ENCODE data around the gene RAB26. TPM values are rescaled to one million over a fixed set of nuclear protein-coding genes. Genes with fewer than 3 reads are reported as not detected.
"Not testable (repeated sequence)": the region's sequence is repeated elsewhere in the genome, so short reads cannot be mapped to it uniquely, and the experiment has no call there.

Gene RAB26
- total RNA-seq, 3 donors from 2014 or later = 3.5 to 3.9 TPM; not detected in 1

DNA sequence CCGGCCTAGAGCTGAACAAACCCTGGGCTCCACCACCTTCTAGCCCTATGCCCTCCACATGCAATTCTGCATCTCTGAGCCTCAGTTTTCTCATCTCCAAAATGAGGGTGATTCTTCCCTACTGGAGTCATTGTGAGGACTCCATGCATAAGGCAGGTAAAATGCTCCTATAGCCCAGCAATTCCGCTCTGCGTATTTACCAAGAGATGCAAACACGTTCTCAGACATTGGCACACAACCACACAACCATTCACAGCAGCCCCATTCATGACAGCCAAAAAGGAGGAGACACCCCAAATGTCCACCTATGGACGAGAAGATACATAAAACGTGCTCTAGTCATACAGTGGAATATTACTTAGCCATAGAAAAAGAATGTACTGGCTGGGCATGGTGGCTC, 51.9 kb downstream of the RAB26 start:
- TF ChIP-seq POLR2AphosphoS5 (IDR thresholded peaks at IDR 0.05) (no peak), POLR2A (IDR thresholded peaks at IDR 0.05) (no peak)
- TF ChIP-seq, protein P1, sequence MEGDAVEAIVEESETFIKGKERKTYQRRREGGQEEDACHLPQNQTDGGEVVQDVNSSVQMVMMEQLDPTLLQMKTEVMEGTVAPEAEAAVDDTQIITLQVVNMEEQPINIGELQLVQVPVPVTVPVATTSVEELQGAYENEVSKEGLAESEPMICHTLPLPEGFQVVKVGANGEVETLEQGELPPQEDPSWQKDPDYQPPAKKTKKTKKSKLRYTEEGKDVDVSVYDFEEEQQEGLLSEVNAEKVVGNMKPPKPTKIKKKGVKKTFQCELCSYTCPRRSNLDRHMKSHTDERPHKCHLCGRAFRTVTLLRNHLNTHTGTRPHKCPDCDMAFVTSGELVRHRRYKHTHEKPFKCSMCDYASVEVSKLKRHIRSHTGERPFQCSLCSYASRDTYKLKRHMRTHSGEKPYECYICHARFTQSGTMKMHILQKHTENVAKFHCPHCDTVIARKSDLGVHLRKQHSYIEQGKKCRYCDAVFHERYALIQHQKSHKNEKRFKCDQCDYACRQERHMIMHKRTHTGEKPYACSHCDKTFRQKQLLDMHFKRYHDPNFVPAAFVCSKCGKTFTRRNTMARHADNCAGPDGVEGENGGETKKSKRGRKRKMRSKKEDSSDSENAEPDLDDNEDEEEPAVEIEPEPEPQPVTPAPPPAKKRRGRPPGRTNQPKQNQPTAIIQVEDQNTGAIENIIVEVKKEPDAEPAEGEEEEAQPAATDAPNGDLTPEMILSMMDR (IDR thresholded peaks at IDR 0.05) = no peak

GRCh38 chr16:2203119-2203688, 54.8 kb downstream of the RAB26 start:
- H3K27me3 ChIP-seq; intact Hi-C loops (cut with DNase I; ENCODE audit: low total_unique reads); H3K27ac ChIP-seq; H3K4me3 ChIP-seq; H3K9me3 ChIP-seq; DNase-seq (ENCODE audit: low spot score in 2 of 2); H3K36me3 ChIP-seq: not testable (repeated sequence)
- peaks cover 8 to 10% of the 10 kb centered on the region in 2 donors for H3K4me1 ChIP-seq

More for the DNA sequence above, 51.9 kb downstream of the RAB26 start:
- Histone ChIP-seq H3K27ac (no peak overlapping the region), H3K27me3 (no peaks in the 10 kb centered on the region), H3K9me3 (no peaks in the 10 kb centered on the region), H3K4me1 (peaks cover 5 to 7% of the 10 kb centered on the region in 2 donors), H3K36me3 (no peaks in the 10 kb centered on the region), H3K4me3 (no peak overlapping the region)
- DNase-seq (ENCODE audit: low spot score in 2 of 2) = no peak
- intact Hi-C loops (cut with DNase I; ENCODE audit: low total_unique reads) = no loop called here

Other genes with a start within 250 kb of the RAB26 start
- not detected for gene HS3ST6, start 230.2 kb upstream of the RAB26 start, total RNA-seq
- 10 to 100 TPM; 12.1 to 17.4 (median 17.0) TPM for gene MSRB1, start 205.4 kb upstream of the RAB26 start, total RNA-seq
- not detected for gene RPL3L, start 193.9 kb upstream of the RAB26 start, total RNA-seq
- 100 to 1,000 TPM; 114 to 233 (median 144) TPM for gene NDUFB10, start 189.1 kb upstream of the RAB26 start, total RNA-seq
- 1,000 to 10,000 TPM; 1,340 to 2,607 (median 1,661) TPM for gene RPS2, start 183.8 kb upstream of the RAB26 start, total RNA-seq
- under 1 TPM in 1 of 3 donors, not detected in 2; 0.98 TPM for gene RNF151, start 181.8 kb upstream of the RAB26 start, total RNA-seq
- 10 to 100 TPM; 32.9 to 42.3 (median 33.1) TPM for gene TBL3, start 176.6 kb upstream of the RAB26 start, total RNA-seq
- gene NOXO1, start 167.2 kb upstream of the RAB26 start, total RNA-seq = under 1 TPM in 2 of 3 donors, not detected in 1; 0.88 to 0.98 TPM
- gene GFER, start 164.4 kb upstream of the RAB26 start, total RNA-seq = 10 to 100 TPM; 15.7 to 18.1 (median 17.9) TPM
- 1 to 10 TPM in 1 of 3 donors, under 1 TPM in 2; 0.44 to 2.0 (median 0.64) TPM for gene SYNGR3, start 158.7 kb upstream of the RAB26 start, total RNA-seq
- gene ZNF598, start 138.8 kb upstream of the RAB26 start, total RNA-seq = 10 to 100 TPM; 16.0 to 25.2 (median 22.2) TPM
- gene NPW, start 128.8 kb upstream of the RAB26 start, total RNA-seq = not detected
- gene NHERF2, start 121.7 kb upstream of the RAB26 start, total RNA-seq = 10 to 100 TPM; 31.5 to 58.3 (median 38.9) TPM
- 10 to 100 TPM; 10.6 to 27.9 (median 16.1) TPM for gene NTHL1, start 100.8 kb upstream of the RAB26 start, total RNA-seq
- 10 to 100 TPM; 41.6 to 52.4 (median 48.9) TPM for gene TSC2, start 100.6 kb upstream of the RAB26 start, total RNA-seq
- gene PKD1, start 12.7 kb upstream of the RAB26 start, total RNA-seq = 100 to 1,000 TPM in 2 of 3 donors, 10 to 100 TPM in 1; 74.2 to 110 (median 107) TPM
- 10 to 100 TPM; 28.4 to 35.4 (median 32.5) TPM for gene TRAF7, start 7.2 kb downstream of the RAB26 start, total RNA-seq
- gene CASKIN1, start 48.0 kb downstream of the RAB26 start, total RNA-seq = under 1 TPM in 2 of 3 donors, not detected in 1; 0.33 to 0.44 TPM
- 10 to 100 TPM; 42.7 to 48.1 (median 46.5) TPM for gene MLST8, start 56.8 kb downstream of the RAB26 start, total RNA-seq
- 1 to 10 TPM; 1.4 to 7.5 (median 5.9) TPM for gene BRICD5, start 62.2 kb downstream of the RAB26 start, total RNA-seq
- 10 to 100 TPM in 2 of 3 donors, 1 to 10 TPM in 1; 9.1 to 14.7 (median 12.9) TPM for gene PGP, start 66.2 kb downstream of the RAB26 start, total RNA-seq
- 10 to 100 TPM; 19.0 to 40.2 (median 34.7) TPM for gene E4F1, start 75.0 kb downstream of the RAB26 start, total RNA-seq
- under 1 TPM in 2 of 3 donors, not detected in 1; 0.59 to 0.66 TPM for gene DNASE1L2, start 87.8 kb downstream of the RAB26 start, total RNA-seq
- gene ECI1, start 103.0 kb downstream of the RAB26 start, total RNA-seq = 10 to 100 TPM; 45.4 to 66.2 (median 63.8) TPM
- 100 to 1,000 TPM in 1 of 3 donors, 10 to 100 TPM in 2; 93.1 to 107 (median 97.5) TPM for gene RNPS1, start 119.5 kb downstream of the RAB26 start, total RNA-seq
- gene ABCA3, start 192.1 kb downstream of the RAB26 start, total RNA-seq = 1 to 10 TPM; 6.2 to 7.8 (median 6.3) TPM

All from breast epithelium (tissue), 4 donors.